HG02938 (cell line): Measurements from ENCODE around the gene ICAM5.
A peak's percentile ranks its signal among the peaks of the same experiment; 100 is the strongest.
"Not testable (repeated sequence)": the region's sequence is repeated elsewhere in the genome, so short reads cannot be mapped to it uniquely, and the experiment has no call there.

Experiments used
- ATAC-seq: cut with Tn5 transposase; IDR thresholded peaks from one replicate; pipeline ENCODE4 v1.9.1; 2021; ENCODE audit warnings: mild to moderate bottlenecking, moderate library complexity; ENCODE audit not compliant: unreplicated experiment

Gene ICAM5

DNA sequence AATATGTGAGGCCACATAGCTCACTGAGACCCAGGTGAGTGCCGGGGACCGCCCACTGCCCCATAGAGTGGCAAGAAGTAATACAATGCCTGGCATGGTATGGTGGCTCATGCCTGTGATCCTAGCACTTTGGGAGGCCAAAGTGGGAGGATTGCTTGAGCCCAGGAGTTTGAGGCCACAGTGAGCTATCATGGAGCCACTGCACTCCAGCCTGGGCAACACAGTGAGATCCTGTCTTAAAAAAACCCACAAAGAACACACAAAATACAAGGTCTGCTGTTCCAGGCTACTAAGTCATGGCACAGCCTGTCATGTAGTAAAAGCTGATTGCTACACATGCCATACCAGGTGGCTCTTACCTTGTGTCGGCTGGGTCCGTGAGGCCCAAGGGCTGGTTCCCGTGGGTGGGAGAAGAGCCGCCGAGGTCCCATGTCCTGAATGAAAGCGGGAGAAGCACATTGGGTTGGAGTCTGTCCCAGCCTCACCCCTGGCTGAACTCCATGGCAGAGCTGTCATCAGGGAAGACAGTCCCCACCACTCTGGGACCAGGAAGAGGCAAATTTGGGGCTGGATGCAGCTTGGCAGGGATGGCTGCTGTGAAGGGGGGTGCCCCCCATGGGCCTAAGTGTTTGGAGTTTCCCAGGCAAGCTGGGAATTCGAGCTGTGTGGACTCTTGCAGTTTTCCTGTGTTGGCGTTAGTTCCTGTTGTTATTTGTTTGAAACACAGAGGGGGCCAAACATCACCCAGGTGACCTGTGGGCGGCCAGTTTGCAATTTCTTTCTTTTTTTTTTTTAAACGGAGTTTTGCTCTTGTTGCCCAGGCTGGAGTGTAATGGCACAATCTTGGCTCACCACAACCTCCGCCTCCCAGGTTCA lies 29.3 kb downstream of the ICAM5 start:
- ATAC-seq, result no peak

DNA sequence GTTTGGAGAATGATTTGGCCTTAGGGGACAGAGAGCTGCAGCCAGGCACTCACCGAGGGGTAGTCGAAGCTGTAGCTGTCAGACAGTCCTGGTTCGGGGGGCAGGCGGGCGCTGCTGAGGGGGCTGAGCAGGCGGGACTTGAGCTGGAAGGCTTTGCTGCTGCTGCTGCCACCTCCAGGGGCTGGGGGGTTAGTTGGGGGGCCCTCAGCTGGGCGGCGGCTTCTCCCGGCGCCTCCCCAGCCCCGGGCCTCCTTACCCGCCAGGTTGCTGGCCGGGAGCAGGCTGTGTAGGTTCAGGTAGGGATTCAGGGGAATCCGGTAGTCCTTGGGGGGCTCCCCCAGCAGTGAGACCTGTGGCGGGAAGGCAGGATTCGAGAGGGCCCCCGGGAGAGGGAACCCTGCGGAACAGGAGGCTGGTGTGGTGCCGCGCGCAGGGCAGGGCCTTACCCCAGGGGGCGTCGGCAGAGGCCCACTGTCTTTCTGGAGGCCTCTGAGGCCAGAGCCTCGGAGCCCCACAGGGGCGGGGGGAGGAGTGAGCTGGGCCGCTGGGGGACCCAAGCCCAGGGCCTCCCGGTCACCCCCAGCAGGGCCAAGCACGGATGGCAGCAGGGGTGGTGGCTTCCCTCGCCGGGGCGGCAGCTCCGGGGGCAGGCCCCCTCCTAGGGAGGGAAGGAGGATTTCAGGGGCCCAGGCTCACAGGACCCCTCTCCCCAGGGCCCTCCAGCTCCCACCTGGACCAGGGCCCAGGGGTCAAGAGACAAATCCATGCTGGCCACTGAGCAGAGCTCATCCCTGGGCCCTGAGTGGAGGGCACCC lies 31.1 kb downstream of the ICAM5 start:
- ATAC-seq, result no peak

DNA sequence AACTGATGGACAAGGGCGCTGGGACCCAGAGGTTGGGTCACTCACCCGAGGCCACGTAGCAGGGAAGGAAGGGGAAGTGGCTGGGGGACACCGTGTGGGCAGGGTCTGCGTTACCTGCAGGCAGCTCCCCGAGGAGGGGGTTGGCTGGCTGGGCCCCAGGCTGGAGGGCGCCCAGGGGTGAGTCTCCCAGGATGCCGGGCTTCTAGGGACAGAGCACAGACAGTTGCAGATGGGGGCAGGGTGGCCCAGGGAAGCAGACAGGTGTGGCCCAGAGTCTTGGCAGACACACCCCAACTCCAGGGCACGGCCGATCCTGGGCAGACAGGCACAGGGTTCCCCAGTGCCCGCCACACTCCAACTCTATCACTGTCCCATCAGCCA lies 31.7 kb downstream of the ICAM5 start:
- ATAC-seq, result no peak

DNA sequence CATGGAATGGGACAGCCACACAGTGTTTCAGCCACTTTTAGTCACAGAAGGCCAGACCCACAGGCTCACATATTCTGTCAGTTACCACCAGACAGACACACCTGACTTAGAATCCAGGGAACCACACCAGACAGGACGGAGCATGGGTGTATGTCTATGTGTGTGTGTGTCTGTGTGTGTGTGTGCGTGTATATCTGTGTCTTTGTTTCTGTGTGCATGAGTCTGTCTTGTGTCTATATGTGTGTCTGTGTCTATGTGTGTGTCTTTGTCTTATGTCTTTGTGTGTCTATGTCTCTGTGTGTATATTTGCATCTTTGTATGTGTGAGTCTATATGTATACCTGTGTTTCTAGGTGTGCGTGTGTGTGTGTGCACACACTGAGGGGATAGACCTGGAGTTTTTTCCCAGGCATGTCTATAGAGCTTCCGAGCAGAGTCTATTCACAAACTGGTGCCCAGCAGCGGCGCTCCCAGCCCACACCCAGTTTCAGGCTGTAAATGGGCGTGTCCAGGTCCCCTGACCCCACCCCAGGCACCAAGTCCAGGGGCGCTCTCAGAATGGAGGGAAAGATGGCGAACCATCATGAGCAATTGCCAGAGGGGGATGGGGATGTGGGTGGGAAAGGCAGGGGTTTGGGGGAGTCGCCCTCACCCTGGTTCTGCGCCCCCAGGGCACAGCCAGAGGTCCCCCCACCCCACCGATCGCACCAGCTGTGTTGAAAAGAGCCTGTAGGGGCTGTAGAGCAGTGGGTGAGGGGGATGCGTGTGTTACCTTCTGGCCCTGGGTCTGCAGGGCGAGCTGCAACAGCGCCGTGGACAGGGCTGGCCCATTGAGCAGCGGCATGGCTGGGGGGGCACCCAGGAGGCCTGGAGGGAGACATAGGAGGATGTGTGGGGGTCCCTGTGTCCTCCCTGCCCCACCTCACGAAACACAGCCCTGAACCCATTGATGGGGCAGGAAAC lies 32.4 kb downstream of the ICAM5 start:
- no peak for ATAC-seq

DNA sequence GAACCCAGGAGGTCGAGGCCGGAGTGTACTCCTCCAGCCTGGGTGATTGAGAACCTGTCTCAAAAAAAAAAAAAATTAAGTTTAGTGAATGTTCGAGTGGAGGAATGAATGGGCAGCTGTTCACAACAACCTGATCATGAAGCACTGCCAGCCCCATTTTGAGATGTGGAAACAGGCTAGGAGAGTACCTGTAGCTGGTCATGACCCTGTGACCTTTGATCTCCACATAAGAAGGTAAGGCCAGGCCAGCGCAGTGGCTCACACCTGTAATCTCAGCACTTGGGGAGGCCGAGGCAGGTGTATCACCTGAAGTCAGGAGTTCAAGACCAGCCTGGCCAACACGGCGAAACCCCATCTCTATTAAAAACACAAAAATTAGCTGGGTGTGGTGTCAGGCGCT lies 36.0 kb downstream of the ICAM5 start:
- ATAC-seq, result no peak

DNA sequence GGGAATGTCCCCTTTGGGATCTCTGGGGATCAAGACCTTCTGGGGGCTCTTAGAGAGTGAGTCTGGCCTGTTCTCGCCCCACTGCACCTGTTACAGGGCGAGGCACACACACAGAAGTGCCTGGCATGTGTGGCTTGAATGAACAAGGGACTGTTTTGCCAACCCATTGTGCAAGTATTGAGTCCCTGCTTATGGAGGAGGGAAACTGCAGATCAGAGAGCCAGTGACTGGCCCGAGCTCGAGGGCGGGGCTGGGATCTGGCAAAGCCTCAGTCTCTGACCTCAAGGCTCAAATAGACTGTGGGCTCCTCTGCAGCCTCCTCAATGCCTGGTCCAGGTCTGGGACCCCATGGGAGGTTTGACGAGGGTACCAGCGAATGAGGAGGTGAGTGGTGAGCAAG lies 38.0 kb downstream of the ICAM5 start:
- ATAC-seq, result no peak

DNA sequence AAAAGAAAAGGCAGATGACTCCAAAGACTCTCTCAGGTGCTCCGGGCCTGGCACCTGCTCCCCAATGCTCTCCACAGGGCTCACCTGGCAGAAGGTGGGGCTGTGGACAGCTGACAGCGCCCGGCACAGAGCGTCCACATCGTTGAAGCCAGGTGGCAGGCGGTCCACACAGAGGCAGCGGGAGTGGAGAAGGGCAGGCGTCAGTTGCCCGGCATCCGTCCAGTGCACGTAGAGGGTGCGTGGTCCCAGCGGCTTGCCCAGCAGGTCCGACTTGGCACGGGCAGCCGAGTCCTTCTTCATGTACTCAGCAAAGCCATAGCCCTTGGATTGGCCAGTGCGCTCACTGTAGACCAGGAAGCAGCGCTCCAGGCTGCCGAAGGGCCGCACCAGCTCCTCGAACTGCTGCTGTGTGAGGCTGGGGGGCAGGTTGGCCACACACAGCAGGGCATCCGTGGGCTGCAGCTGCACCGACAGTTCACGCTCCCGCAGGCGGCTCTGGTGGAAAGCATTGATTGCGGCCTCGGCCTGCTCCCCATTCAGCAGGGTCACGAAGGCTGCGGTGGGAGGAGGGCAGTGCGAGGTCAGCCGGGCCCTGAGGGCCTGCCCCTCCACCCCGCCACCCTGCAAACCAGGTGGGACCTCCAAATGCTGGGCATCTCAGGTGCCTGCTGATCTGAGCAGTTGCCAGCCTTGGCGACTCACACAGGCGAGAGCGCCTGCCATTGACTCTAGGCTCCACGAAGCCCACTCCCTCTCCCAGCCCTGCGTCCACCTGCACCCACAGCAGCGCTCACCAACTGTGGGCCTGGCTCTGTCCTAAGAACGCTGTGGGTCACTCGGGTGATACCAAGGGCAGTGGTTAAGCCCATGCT lies 39.0 kb downstream of the ICAM5 start:
- ATAC-seq, result no peak

DNA sequence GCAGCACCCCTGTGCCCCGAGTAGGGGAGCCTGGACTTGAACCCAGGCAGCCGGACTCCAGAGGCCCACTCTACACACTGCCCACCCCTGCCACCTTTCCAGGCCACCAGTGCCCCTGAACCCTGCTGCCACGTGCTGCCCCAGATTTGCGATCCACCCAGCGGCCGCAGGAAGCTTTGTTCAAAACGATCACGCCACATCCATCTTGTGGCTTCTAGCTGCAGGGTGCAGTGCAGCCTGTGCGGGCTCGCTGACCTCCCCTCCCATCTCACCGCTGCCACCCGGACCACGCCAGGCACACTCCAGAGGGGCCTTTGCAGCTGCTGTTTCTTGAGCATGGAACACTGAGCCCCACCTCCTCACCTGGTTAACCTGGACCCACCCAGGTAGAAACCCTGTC lies 39.8 kb downstream of the ICAM5 start:
- ATAC-seq, result no peak

DNA sequence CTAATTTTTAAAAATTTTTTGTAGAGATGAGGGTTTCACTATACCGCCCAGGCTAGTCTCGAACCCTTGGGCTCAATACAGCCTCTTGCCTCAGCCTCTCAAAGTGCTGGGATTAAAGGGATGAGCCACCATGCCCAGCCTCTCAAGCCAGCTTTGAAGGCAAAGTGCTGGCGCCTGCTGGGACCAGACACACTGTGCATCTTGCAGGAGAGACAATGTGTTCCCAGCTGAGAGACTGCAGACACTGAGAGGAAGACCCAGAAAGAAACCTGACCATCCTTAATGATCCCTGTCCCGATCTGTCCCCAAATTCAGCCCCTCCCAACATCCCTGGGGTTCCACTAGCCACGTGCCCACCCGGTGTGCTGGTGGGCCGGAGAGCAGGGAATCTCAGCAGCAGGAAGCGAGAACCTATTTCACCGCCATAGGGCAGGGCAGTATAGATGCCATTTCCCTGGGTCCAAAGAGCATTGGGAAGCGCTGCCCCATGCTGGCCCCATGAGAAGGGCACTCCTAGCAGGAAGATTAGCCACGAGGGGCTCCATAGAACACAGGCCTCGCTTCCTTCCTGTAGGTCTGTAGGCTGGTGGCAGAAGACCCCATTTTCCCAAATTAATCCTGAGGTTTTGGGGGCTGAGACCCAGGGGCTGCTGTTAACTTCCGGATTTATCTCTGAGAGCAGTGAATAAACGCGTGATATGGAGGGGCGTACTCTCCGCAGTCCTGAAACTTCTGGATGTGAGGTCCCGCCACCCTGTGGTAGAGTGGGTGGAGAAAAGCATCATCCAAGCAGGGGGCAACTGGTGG lies 42.6 kb downstream of the ICAM5 start:
- ATAC-seq, result no peak

DNA sequence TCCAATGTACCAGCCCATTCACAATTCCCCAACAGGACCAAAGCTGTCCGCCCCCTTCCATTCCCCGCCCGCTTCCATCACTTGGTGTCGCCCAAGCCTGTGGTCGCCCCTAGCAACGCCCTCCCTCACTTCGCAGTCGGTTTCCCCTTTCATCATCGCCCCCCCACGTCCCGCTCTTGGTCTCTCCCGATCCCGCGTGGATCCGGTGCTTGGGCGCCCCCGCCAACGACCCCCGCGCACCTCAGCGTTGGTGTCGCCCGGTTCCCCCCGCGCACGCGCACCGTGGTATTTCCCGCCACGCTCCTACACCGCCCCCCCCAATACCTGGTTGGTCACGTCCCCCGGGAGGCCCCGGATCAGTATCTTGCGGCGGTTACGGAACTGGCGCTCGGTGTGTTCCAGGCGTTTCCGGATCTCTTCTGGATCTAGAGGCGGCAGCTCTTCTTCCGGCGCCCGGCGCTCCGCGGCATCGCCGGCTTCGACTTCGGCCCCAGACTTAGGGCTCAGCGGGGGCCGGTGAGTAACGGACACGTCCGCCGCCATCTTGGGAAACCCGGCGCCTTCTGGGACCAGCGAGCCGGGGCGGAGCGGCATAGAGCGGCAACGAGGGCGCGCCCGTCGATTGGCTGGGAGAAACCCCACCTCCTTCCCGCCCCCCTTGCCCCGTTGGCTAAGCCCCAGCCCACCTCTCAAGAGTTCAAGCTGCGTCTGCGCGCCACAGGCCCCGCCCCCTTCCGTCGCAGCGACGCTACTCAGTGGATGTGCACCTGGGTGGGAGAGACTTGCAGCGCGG lies 43.4 kb downstream of the ICAM5 start, which contains the start of gene RAVER1:
Gene RAVER1, minus strand, starts transcription at position 565 of the 793 bp plus-strand sequence. Its CDS starts 22 bp downstream, at position 543.
- ATAC-seq, result peak; percentile 74

DNA sequence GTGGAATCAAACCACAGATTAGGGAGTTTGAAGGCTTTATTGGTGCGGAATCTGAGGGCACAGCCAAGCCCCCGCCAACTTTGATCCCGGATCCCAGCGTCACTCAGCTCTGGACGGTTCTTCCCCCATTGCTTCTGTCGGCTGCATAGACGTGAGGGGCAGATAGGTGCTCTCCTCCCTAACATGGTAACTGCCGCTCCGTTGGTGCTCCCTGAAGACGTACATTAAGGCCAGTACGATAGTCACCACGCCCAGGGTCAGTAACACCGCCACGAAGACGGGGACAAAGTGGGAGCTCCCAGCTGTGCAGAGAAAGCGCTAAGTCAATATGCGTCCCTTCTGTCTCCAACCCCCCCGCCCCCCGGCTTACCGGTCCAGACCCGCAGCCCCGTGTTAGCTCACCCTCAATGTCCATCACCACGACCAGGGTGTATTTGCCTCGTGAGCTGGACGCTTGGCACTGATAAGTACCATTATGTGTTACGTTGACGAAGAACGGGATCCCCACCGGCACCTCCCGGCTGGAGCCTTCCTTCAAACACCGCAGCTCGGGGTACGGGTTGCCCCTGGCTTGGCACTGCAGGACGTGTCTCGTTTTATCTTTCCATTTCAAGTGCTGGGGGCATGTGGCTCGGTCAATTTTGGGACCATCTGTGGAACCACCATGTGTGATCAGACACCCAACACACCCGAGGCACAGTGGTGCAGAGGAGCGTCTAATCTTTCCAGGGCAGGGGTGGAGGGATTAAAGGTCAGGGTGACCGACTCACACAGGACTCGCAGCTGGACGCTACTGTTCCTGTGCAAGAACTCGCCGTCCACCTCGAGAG lies 44.2 kb downstream of the ICAM5 start:
- ATAC-seq, result peak; percentile 20

DNA sequence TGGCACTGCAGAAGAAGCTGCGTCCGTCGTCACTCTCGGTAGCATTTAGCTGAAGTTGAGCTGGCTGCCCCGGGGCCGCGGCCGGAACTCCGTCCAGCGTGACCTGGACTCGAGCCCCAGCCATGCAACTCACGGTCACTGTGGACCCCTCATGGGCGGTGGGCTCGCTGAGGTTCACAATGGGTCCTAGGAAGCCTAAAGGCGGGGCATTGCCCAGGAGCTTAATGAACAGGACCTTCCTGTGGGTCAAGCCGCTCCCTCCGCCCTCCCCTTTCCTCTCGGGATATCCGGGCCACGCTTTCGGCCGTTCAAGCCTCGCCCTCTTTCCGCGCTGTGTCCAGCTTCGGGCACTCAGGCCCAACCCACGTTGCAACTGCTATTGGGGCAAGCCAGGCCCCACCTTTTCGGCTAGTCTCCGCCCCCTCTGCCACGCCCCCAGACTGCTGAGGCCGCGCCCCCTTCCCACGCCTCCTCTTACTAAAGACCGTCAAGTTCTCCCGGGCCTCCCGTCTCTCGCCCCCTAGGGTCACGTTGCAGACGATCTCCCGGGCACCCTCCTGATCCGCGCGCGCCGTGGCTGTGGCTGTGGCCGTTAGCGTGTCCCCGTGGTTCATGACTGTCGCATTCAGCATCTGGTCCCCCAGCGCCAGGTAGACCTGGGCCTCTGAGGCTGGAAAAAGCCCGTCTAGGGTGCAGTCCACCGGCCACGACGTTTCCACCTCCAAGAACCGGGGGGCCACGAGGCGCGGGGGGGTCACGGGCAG lies 45.0 kb downstream of the ICAM5 start:
- ATAC-seq, result no peak

DNA sequence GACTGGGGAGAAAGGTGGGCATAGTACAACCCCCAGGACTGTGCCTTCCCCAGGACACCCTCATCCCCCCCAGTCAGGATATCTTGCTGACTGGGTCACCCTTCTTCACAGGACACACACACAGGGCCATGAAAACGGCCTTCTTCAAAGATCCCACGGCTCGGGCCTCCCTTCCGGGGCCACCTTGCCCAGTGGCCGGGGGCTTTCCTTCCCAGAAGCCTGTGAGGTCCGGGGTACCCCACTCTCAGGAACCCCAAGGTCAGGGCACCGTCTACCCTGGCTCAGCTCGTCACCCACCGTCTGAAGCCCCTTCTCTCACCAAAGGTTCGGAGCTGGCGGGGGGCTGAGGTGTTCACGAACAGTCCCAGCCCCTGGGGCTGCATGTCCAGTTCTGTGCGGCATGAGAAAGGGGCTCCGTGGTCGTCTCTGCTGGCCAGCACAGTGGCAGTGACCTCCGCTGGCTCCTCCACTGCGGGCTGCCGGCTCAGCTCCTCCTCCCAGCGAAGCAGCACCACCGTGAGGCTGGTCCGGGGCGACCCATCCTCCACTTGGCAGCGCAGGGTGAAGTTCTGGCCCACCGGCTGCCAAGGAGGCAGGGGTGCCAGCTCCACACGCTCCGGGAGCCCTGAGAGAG lies 45.7 kb downstream of the ICAM5 start:
- ATAC-seq, result no peak

DNA sequence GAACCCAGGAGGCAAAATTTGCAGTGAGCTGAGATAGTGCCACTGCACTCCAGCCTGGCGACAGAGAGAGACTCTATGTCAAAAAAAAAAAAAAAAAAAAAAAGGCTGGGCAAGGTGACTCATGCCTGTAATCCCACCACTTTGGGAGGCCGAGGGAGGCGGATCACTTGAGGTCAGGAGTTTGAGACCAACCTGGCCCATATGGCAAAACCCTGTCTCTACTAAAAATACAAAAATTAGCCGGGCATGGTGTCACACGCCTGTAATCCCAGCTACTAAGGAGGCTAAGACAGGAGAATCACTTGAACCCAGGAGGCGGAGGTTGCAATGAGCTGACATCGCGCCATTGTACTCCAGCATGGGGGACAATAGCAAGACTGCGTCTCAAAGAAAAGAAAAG lies 47.0 kb downstream of the ICAM5 start:
- ATAC-seq, result not testable (repeated sequence)

DNA sequence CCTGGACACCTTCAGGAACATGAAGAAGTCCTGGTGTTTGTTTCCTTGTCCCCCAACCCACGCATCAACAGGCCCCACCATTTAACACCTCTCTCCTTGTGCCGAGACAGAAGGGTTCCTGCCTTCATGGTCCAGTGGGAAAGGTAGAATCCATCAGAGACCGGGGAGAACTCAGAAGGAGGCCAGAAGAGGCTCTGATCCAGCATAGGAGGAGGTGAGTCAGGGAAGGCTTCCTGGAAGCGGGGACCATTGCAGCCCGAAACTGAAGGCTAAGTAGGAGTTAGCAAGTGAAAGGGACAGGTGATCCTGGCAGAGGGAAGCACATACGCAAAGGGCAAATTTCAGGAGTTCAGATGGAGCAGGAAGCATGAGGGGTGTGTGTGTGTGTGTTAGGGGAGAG lies 49.2 kb downstream of the ICAM5 start:
- no peak for ATAC-seq

DNA sequence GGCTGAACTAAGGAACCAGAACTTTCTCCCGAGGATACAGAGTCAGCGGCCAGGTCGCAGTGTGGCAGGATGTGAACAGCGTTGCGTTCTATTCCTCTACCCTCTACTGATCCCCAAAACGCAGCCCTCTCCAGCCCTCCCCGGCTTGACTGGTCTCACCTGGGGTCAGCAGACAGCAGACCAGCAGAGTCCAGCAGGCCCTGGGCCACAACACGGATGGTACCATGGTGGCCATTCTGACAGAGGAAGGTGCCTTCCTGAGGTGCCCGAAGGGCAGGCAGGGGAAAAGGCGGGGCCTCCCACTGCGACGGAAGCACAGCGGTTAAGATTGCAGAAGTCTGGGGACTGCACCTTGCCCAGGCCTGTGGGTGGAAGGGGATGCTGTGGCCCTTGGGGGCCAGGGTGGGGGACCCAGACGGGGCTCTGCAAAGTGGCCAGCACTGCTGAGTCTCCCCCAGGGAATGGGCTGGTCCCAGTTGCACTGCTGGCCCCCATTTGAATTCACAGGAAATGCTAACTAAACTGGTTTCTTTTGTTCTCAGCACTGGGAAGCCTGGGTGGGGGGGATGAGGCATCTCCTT lies 49.7 kb downstream of the ICAM5 start, which contains the start of gene ICAM3:
Gene ICAM3, minus strand, starts transcription at position 245 of the 581 bp plus-strand sequence. Its CDS starts 10 bp downstream, at position 235.
- ATAC-seq, result no peak
